GM12875 (cell line): ENCODE results near the gene KRI1.
"Not testable (repeated sequence)": the region's sequence is repeated elsewhere in the genome, so short reads cannot be mapped to it uniquely, and the experiment has no call there.

Source experiments
- H3K4me3 ChIP-seq: one replicate; pipeline ENCODE4 v1.5.1; 2011; ENCODE audit warnings: low read depth, low read length, control low read depth
- TF ChIP-seq, protein P1 (sequence below): IDR thresholded peaks from 2 replicates; pipeline ENCODE4 v1.5.1; 2011; ENCODE audit warnings: low read depth, mild to moderate bottlenecking, control low read depth, inconsistent platforms, low read length, moderate library complexity, borderline replicate concordance; ENCODE audit not compliant: insufficient read depth

The KRI1 gene

DNA sequence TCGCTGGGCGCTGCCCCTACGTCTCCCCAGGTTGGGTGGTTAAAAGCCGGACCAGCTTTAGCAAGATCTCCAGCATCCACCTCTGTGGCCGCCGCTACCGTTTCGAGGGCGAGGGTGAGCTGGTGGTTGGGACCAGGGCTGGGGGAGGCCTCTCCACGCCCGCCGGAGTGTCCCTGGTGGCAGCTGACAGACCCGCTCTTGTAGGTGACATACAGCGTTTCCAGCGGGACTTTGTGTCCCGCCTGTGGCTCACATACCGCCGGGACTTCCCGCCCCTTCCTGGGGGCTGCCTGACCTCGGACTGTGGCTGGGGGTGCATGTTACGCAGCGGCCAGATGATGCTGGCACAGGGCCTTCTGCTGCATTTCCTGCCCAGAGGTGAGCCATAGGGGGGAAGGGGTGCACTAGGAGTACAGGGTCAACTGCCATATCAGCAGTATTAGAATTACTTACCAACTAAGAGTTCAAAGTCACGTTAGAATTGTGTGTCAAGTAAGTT is 21.0 kb downstream of the KRI1 start:
- peak overlapping the region; percentile 92 for H3K4me3 ChIP-seq
- TF ChIP-seq, protein P1, sequence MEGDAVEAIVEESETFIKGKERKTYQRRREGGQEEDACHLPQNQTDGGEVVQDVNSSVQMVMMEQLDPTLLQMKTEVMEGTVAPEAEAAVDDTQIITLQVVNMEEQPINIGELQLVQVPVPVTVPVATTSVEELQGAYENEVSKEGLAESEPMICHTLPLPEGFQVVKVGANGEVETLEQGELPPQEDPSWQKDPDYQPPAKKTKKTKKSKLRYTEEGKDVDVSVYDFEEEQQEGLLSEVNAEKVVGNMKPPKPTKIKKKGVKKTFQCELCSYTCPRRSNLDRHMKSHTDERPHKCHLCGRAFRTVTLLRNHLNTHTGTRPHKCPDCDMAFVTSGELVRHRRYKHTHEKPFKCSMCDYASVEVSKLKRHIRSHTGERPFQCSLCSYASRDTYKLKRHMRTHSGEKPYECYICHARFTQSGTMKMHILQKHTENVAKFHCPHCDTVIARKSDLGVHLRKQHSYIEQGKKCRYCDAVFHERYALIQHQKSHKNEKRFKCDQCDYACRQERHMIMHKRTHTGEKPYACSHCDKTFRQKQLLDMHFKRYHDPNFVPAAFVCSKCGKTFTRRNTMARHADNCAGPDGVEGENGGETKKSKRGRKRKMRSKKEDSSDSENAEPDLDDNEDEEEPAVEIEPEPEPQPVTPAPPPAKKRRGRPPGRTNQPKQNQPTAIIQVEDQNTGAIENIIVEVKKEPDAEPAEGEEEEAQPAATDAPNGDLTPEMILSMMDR: no peak

DNA sequence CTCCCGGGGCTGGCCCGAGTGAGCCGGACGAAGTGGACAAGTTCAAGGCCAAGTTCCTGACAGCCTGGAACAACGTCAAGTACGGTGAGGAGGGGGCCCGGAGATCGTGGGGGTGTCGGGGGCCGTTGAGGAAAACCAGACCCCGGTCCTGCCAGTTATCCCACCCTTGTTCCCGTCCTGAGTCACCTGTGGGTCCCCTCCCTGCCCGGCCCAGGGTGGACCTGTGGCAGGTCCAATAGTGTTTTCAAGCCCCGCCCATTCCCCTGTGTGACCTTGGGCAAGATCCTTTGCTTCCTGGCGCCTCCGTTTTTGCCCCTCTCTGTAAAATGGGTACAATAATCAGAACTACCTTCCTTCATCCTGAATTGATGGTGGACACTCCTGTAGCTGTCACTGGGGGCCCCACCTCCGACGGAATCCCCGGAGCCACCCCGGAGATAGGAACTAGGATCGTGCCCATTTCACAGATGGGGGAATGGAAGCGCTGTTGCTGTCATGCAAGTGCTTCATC is 21.5 kb downstream of the KRI1 start:
- H3K4me3 ChIP-seq: peak overlapping the region; percentile 92
- TF ChIP-seq, protein P1: no peak

DNA sequence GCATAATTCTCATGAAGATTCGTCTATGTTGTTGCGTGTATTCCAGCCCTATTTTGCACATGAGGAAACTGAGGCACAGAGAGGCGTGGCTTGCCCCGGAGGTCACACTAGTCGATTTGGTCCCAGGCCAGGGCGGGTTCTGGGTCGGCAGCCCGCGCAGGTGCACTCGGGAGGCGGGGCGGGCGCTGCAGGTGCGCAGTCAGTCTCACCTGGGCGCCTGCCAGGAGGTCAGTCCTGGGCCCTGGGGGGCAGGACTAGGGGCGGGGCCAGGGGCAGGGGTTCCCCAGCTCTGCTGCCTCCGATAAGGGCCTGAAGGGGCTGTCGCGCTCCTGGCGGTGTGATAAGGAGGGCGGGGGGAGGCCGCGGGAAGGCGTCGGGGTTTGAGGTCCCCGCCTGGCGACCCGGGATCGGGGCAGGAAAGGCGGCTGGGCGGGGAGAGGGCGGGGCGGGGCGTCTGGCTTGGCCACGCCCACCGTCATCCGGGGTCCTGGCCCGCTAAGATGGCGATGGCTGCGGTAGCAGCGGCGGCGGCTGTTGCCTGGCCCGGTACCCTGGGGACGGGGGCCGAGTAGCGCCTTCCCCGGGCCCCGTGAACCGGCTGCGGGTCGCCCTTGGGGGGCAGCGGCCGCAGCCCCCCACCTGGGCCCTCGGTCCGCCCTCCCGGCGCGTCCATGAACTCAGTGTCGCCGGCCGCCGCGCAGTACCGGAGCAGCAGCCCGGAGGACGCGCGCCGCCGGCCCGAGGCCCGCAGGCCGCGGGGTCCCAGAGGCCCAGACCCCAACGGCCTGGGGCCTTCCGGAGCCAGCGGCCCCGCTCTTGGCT is 22.2 kb downstream of the KRI1 start, which contains the start of gene ATG4D:
Gene ATG4D, plus strand, starts transcription at position 485 of the 822 bp plus-strand sequence. Its CDS starts 187 bp downstream, at position 672.
- TF ChIP-seq, protein P1: 0 out of 2 replicates have a peak, but pooled peaks have one; percentile 4
- H3K4me3 ChIP-seq: peak within 1 kb of the TSS; percentile 92

DNA sequence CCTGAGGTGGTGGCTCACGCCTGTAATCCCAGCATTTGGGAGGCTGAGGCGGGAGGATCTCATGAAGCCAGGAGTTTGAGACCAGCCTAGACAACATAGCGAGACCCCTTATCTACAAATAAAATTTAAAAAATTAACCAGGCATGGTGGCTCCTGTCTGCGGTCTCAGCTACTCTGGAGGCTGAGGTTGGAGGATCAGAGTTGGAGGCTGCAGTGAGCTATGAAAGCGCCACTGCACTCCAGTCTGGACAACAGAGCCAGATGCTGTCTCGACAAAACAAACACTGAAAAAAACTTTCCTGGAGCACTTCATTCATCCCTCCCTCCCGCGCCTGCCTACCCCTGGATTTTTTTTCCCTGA is 22.8 kb downstream of the KRI1 start:
- TF ChIP-seq, protein P1: no peak
- peak overlapping the region; percentile 92 for H3K4me3 ChIP-seq

DNA sequence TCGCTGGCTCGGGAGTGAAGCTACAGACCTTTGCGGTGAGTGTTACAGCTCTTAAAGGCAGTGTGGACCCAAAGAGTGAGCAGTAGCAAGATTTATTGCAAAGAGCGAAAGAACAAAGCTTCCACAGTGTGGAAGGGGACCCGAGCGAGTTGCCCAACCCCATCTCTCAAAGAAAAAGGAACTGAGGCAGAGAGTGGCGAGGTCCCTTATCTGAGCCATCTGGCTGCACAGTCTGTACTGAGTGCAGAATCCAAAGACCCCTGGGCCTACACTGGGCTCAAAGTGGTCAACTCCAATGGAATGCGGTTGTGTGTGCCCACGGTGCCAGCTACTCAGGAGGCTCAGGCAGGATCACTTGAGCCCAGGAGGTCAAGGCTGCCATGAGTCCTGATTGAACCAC is 26.8 kb downstream of the KRI1 start:
- not testable (repeated sequence) for H3K4me3 ChIP-seq

DNA sequence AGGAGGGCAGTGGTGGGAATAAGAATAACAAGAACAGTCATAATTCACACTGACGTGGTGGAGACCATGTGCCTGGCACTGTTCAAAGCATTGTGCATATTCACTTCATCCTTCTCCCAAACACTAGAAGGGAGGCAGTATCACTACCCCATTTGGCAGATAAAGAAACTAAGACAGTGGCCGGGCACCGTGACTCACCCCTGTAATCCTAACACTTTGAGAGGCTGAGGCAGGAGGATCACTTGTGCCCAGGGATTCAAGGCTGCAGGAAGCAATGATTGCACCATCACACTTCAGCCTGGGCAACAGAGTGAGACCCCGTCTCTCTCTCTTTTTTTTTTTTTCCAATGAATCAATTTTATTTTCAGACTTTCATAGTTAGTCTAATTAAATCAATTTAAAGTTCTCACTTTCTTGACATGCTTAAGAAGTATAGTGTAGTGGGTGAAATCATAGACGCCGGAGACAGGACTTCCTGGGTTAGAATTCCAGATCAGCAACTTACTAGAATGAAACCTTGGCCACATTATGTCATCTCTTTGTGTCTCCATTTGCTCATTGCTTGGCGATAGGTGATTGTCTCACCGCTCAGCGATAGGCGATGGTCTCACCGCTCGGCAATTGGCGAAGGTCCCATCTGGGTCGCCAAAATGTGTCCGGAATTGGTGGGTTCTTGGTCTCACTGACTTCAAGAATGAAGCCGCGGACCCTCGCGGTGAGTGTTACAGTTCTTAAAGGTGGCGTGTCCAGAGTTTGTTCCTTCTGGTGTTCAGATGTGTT is 27.4 kb downstream of the KRI1 start:
- TF ChIP-seq, protein P1: no peak
- no peak overlapping the region for H3K4me3 ChIP-seq

DNA sequence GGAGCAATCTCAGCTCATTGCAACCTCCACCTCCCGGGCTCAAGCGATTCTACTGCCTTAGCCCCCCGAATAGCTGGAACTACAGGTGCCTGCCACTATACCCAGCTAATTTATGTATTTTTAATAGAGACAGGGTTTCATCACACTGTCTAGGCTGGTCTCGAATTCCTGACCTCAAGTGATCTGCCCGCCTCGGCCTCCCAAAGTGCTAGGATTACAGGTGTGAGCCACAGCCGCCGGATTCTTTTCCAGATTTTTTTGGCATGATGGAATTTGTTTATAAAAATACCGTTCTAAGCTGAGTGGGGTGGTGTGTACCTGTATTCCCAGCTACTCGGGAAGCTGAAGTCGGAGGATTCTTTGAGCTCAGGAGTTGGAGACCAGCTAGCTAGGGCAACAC is 28.1 kb downstream of the KRI1 start:
- TF ChIP-seq, protein P1: no peak
- no peak overlapping the region for H3K4me3 ChIP-seq
